ENCODE results near the gene AKR1D1. TPM values are rescaled to one million over a fixed set of nuclear protein-coding genes. Genes with fewer than 3 reads are reported as not detected.

AKR1D1 gene
- total RNA-seq, 2 experiments from 2014 or later: not detected

- no peak overlapping the region for H3K4me3 Mint-ChIP-seq
- peaks cover 12% of the 10 kb centered on the region for H3K9me3 Mint-ChIP-seq
Observed at GRCh38 chr7:138166681-138167080, 90.4 kb downstream of the AKR1D1 start.

GRCh38 chr7:138167222-138167621 is 91.0 kb downstream of the AKR1D1 start:
- no peak overlapping the region for H3K27ac Mint-ChIP-seq
- peaks cover 16% of the 10 kb centered on the region for H3K27me3 Mint-ChIP-seq
- H3K4me1 Mint-ChIP-seq: peaks cover 37% of the 10 kb centered on the region
- H3K36me3 Mint-ChIP-seq (ENCODE audit: low read depth): peaks cover 15% of the 10 kb centered on the region
- POLR2A ChIA-PET: no interaction called here
- no peak overlapping the region for H3K4me3 Mint-ChIP-seq
- peaks cover 12% of the 10 kb centered on the region for H3K9me3 Mint-ChIP-seq
- CTCF ChIA-PET: interaction anchor here (0.5 kb wide), 1 partner anchor 556 kb away, joined by 3 read pairs; no protein-coding TSS in a partner anchor
- DNase-seq: no peak

More at GRCh38 chr7:138166681-138167080, 90.4 kb downstream of the AKR1D1 start:
- POLR2A ChIA-PET: no interaction called here
- Mint-ChIP-seq H3K27ac (no peak overlapping the region), H3K4me1 (peaks cover 32% of the 10 kb centered on the region), H3K27me3 (peaks cover 16% of the 10 kb centered on the region), H3K36me3 (ENCODE audit: low read depth) (peaks cover 15% of the 10 kb centered on the region)
- DNase-seq: no peak
- CTCF ChIA-PET: interaction anchor here (0.5 kb wide), 1 partner anchor 556 kb away, joined by 3 read pairs; no protein-coding TSS in a partner anchor

- Mint-ChIP-seq H3K9me3 (peaks cover 12% of the 10 kb centered on the region), H3K36me3 (ENCODE audit: low read depth) (peaks cover 15% of the 10 kb centered on the region), H3K27ac (no peak overlapping the region), H3K27me3 (peaks cover 16% of the 10 kb centered on the region), H3K4me1 (peaks cover 40% of the 10 kb centered on the region), H3K4me3 (no peak overlapping the region)
- POLR2A ChIA-PET: no interaction called here
- DNase-seq: no peak
- CTCF ChIA-PET: no interaction called here
Observed at GRCh38 chr7:138167869-138168296, 91.6 kb downstream of the AKR1D1 start.

Other genes with a start within 250 kb of the AKR1D1 start
- gene DGKI, start 229.5 kb upstream of the AKR1D1 start, total RNA-seq: under 1 TPM; 0.06 to 0.25 TPM
- gene CREB3L2, start 74.4 kb upstream of the AKR1D1 start, total RNA-seq: 10 to 100 TPM; 23.1 to 25.7 TPM